Ishikawa (cell line): Measurements from ENCODE around the gene DLGAP4.

Source experiments
- CEBPB ChIP-seq: IDR thresholded peaks from 2 replicates; pipeline ENCODE4 v1.6.1; 2012
- CREB1 ChIP-seq: IDR thresholded peaks from 2 replicates; pipeline ENCODE4 v1.6.1; 2012; ENCODE audit warnings: low read depth
- EGR1 ChIP-seq: IDR thresholded peaks from 2 replicates; pipeline ENCODE4 v1.6.1; 2012
- EP300 ChIP-seq: IDR thresholded peaks from 2 replicates; pipeline ENCODE4 v1.6.1; 2012; ENCODE audit warnings: borderline replicate concordance
- FOXM1 ChIP-seq: IDR thresholded peaks from 2 replicates; pipeline ENCODE4 v1.6.1; 2012; ENCODE audit warnings: low read depth, borderline replicate concordance
- RAD21 ChIP-seq: IDR thresholded peaks from 2 replicates; pipeline ENCODE4 v1.6.1; 2012; ENCODE audit warnings: low read depth
- TAF1 ChIP-seq: IDR thresholded peaks from 2 replicates; pipeline ENCODE4 v1.6.1; 2012; ENCODE audit warnings: low read depth, mild to moderate bottlenecking
- TCF12 ChIP-seq: IDR thresholded peaks from 2 replicates; pipeline ENCODE4 v1.6.1; 2012; ENCODE audit warnings: low read depth
- TEAD4 ChIP-seq: IDR thresholded peaks from 2 replicates; pipeline ENCODE4 v1.6.1; 2012
- YY1 ChIP-seq: IDR thresholded peaks from 2 replicates; pipeline ENCODE4 v1.6.1; 2012; ENCODE audit warnings: low read depth
- ZBTB7A ChIP-seq: IDR thresholded peaks from 2 replicates; pipeline ENCODE4 v1.6.1; 2012; ENCODE audit warnings: low read depth
- TF ChIP-seq, protein P1 (sequence below): IDR thresholded peaks from 2 replicates; pipeline ENCODE4 v1.6.1; 2012
- TF ChIP-seq, protein P2 (sequence below): IDR thresholded peaks from 2 replicates; pipeline ENCODE4 v1.6.1; 2012; ENCODE audit warnings: low read depth, mild to moderate bottlenecking
- TF ChIP-seq, protein P3 (sequence below): IDR thresholded peaks from 2 replicates; pipeline ENCODE4 v1.6.1; 2012

DNA sequence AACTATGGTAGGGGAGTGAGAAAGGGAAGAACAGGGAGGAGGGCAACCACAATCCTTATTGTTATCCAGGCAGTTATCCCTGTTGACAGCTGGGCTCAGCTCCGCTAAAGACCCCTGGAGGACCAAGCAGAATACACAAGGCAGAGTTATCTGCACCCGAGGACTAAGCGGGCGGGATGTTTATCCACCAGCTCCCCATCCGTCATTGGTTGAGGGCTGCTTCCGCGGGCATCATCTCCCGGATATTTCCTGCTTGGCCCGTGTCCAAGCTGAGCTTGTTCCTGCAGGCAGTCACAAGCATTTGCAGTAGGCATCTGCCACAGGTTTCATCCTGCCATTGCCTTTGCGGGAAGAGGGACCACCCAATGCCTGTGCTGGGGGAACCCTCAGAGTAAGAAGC, 102.1 kb downstream of the DLGAP4 start:
- TF ChIP-seq, protein P1, sequence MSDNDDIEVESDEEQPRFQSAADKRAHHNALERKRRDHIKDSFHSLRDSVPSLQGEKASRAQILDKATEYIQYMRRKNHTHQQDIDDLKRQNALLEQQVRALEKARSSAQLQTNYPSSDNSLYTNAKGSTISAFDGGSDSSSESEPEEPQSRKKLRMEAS: no peak
- TF ChIP-seq RAD21 (no peak), TAF1 (no peak), CREB1 (no peak), CEBPB (no peak), EP300 (no peak), TCF12 (no peak), YY1 (no peak), ZBTB7A (no peak), EGR1 (no peak), TEAD4 (no peak), FOXM1 (no peak)
- TF ChIP-seq, protein P2, sequence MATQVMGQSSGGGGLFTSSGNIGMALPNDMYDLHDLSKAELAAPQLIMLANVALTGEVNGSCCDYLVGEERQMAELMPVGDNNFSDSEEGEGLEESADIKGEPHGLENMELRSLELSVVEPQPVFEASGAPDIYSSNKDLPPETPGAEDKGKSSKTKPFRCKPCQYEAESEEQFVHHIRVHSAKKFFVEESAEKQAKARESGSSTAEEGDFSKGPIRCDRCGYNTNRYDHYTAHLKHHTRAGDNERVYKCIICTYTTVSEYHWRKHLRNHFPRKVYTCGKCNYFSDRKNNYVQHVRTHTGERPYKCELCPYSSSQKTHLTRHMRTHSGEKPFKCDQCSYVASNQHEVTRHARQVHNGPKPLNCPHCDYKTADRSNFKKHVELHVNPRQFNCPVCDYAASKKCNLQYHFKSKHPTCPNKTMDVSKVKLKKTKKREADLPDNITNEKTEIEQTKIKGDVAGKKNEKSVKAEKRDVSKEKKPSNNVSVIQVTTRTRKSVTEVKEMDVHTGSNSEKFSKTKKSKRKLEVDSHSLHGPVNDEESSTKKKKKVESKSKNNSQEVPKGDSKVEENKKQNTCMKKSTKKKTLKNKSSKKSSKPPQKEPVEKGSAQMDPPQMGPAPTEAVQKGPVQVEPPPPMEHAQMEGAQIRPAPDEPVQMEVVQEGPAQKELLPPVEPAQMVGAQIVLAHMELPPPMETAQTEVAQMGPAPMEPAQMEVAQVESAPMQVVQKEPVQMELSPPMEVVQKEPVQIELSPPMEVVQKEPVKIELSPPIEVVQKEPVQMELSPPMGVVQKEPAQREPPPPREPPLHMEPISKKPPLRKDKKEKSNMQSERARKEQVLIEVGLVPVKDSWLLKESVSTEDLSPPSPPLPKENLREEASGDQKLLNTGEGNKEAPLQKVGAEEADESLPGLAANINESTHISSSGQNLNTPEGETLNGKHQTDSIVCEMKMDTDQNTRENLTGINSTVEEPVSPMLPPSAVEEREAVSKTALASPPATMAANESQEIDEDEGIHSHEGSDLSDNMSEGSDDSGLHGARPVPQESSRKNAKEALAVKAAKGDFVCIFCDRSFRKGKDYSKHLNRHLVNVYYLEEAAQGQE: no peak
- TF ChIP-seq, protein P3, sequence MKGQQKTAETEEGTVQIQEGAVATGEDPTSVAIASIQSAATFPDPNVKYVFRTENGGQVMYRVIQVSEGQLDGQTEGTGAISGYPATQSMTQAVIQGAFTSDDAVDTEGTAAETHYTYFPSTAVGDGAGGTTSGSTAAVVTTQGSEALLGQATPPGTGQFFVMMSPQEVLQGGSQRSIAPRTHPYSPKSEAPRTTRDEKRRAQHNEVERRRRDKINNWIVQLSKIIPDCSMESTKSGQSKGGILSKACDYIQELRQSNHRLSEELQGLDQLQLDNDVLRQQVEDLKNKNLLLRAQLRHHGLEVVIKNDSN: no peak
